SU-DHL-6 (cell line): ENCODE data around the gene CTNND2.

Experiments used
- CTCF ChIP-seq: fragments of 200-600 bp; sonication (generic); IDR thresholded peaks from one replicate; pipeline ENCODE4 v1.5.1; 2017; ENCODE audit warnings: antibody characterized with exemption, mild to moderate bottlenecking, low read length, moderate library complexity; ENCODE audit not compliant: insufficient read depth, poor library complexity, severe bottlenecking
- EZH2phosphoT487 ChIP-seq: fragments of 200-600 bp; sonication (generic), shearing (Covaris generic); conservative IDR thresholded peaks from 2 replicates; pipeline ENCODE4 v1.6.1; 2018; ENCODE audit warnings: mild to moderate bottlenecking, antibody characterized with exemption, low read length, moderate library complexity, mixed read lengths

DNA sequence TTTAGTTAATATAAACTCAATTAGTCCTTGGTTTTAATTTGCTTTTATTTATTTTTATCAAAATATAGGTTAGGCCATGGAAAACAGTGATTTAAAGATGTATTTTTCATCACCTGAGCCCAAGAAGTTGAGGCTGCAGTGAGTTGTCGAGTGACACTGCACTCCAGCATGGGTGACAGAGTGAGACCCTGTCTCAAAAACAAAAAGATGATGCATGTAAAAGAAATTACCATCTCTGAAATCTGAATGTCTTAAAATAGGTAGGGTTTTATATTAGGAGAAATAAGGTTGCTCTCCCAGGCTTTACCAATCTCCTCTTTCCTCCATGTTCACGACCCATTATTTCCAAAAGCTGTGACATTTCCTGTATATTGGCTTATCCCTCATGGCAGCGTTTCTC lies 980.9 kb downstream of the CTNND2 start:
- TF ChIP-seq EZH2phosphoT487, result no peak
- TF ChIP-seq CTCF, result no peak
